LHCN-M2 (cell line): Measurements from ENCODE around the gene FIS1. TPM values are rescaled to one million over a fixed set of nuclear protein-coding genes. Genes with fewer than 3 reads are reported as not detected.
"Not testable (repeated sequence)": the region's sequence is repeated elsewhere in the genome, so short reads cannot be mapped to it uniquely, and the experiment has no call there.

ENCODE experiments used
- DNase-seq: peaks from one replicate; pipeline ENCODE4 v3.0.0-alpha.2; 2012; ENCODE audit warnings: low read depth
- total RNA-seq: library from RNA; depleted of rRNA; stranded (reverse); fragments of >200 nt; gene quantifications from 2 replicates; pipeline ENCODE4 v1.2.3, GENCODE V29; 2014; rRNA removed

The FIS1 gene
- total RNA-seq, 1 experiment from 2014 or later = 318 TPM

DNA sequence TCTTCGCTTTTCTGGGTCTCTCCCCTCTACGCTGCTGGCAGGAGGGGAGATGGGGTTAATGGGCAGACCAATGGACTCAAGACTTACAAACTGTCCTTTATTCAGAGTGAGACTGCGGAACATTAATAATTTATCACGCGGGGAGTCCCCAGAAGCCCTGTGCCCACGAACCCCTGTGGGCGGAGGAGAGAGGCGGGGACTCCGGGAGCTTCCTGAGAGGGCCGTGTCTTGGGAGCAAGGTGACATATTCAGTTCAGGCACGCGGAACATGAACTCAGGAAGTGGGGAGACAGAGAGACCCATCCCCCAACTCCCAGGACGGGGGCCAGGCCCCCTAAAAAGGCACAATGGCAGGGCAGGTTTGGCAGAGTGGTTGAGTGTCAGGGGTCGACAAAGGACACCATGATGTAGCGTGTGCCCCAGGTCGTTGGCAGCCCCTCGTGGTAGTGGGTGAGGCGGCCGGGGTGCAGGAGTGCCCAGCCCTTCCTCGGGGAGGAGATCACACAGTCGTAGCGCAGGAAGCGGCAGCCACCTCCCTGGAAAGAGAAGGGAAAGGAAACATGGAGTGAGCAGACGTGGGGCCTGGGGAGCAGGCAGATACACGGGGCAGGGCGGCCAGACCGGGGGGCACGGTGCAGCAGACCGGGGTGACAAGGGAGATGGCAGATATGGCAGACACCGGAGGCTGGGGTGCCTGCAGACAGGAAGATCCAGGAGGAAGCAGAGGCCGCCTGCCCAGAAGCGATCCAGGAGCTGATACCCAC lies 38.8 kb downstream of the FIS1 start:
- DNase-seq = no peak

DNA sequence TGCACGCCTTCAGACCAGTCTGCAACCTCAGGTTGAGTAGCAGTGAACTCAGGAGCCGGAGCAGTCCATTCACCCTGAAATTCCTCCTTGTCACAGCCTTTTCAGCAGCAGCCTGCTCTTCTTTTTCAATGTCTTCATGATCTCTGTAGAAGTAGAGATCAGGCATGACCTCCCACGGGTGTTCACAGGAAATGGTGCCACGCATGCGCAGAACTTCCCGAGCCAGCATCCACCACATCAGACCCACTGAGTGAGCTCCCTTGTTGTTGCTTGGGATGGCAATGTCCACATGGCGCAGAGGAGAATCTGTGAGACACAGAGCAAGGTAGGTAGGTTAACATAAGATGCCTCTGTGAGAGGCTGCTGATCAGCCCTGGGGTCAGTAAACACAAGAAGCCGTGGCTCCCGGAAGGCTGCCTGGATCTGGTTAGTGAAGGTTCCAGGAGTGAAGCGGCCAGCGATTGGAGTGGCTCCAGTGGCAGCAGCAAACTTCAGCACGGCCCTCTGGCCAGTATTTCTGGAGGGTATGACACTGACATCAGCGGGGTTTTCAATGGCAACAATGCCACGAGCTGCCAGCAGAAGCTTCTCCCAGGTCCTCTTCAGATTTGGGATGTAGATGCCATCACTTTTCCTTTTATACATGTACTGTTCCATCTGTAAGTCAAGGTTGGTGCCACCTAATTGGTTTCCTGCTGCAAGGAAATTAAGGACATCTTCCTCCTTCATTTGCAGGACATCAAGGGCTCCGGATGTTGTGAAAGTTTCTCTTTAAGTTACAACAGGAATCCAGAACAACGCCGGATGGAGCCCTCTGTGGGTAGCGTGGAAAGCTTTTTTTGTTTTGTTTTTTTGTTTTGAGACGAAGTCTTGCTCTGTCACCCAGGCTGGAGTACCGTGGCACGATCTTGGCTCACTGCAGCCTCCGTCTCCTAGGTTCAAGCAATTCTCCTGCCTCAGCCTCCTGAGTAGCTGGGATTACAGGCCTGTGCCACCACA lies 40.8 kb downstream of the FIS1 start:
- not testable (repeated sequence) for DNase-seq

- no peak for DNase-seq
These were observed 42.3 kb downstream of the FIS1 start for GRCh38 chr7:101202603-101202918.

GRCh38 chr7:101201695-101202602 lies 42.9 kb downstream of the FIS1 start:
- DNase-seq = no peak

GRCh38 chr7:101200862-101201599 lies 43.9 kb downstream of the FIS1 start, which contains the start of gene MOGAT3:
TSS of gene MOGAT3 (minus strand) at chr7:101201036. CDS start at chr7:101200854, 182 bp downstream.
- DNase-seq = no peak

DNA sequence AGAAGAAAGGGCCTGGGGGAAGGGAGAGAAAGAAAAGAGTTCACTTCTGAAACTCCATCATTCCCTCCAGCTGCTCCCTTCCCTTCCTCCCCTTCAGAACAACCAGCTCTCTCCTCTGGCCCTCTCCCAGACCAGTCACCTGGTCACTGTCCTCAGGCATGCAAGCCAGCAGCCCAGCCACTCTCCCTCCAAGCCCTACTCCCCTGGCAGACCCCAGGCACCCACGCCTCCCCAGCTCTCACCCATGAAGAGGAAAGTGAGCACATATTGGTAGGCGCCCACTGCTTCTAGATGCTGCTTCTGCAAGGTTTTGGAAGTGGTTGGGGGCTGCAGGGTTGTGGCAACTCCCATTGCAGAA lies 44.4 kb downstream of the FIS1 start:
- no peak for DNase-seq

DNA sequence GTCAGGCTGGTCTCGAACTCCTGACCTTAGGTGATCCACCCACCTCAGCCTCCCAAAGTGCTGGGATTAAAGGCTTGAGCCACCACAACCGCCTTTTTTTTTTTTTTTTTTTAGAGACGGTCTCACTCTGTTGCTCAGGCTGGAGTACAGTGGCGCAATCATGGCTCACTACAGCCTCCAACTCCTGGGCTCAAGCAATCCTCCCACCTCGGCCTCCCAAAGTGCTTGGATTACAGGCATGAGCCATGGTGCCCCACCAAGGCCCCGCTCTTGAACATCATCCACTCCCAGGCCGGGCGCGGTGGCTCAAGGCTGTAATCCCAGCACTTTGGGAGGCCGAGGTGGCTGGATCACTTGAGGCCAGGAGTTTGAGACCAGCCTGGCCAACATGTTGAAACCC lies 45.4 kb downstream of the FIS1 start:
- DNase-seq = not testable (repeated sequence)

DNA sequence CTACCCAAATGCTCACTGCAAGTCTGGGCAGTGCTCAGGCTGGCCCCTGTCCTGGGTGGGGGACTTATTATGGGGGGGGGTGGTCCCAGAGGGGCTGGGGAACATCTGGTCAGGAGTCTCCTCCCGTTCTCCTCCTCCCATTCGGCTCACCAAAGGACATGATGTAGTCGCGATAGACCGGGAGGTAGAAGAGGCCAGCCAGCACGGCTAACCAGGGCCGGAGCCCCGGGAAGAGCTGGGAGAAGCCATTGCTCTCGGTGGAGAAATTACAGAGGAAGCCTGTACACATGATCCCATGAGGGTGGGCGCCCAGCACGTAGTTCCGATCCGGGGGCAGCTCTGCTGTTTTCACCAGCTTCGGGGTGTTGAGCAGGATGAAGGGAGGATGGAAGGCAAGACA lies 46.4 kb downstream of the FIS1 start:
- no peak for DNase-seq

- DNase-seq = no peak
These were observed 46.9 kb downstream of the FIS1 start for GRCh38 chr7:101197991-101198390.

- no peak for DNase-seq
These were observed 49.0 kb downstream of the FIS1 start for GRCh38 chr7:101195884-101196283.

Other genes with a start within 250 kb of the FIS1 start
- gene MUC17, start 225.0 kb downstream of the FIS1 start, total RNA-seq = not detected in 2 replicates
- 14.5 and 16.2 TPM in 2 replicates for gene TRIM56, start 159.6 kb downstream of the FIS1 start, total RNA-seq
- gene SERPINE1, start 118.0 kb downstream of the FIS1 start, total RNA-seq = 1,980 and 3,258 TPM in 2 replicates
- gene AP1S1, start 90.6 kb downstream of the FIS1 start, total RNA-seq = 286 and 412 TPM in 2 replicates
- 0.45 and 0.69 TPM in 2 replicates for gene VGF, start 79.5 kb downstream of the FIS1 start, total RNA-seq
- gene NAT16, start 64.8 kb downstream of the FIS1 start, total RNA-seq = not detected in 2 replicates
- gene MOGAT3, start 44.0 kb downstream of the FIS1 start, total RNA-seq = not detected in 2 replicates
- gene PLOD3, start 27.5 kb downstream of the FIS1 start, total RNA-seq = 135 and 163 TPM in 2 replicates
- 116 and 134 TPM in 2 replicates for gene ZNHIT1, start 26.9 kb downstream of the FIS1 start, total RNA-seq
- gene CLDN15, start 7.3 kb downstream of the FIS1 start, total RNA-seq = 4.7 and 6.0 TPM in 2 replicates
- 41.2 and 44.5 TPM in 2 replicates for gene IFT22, start 76.7 kb upstream of the FIS1 start, total RNA-seq
- not detected in 2 replicates for gene COL26A1, start 117.8 kb upstream of the FIS1 start, total RNA-seq